ENCODE data around the gene AQP12B. TPM values are rescaled to one million over a fixed set of nuclear protein-coding genes. Genes with fewer than 3 reads are reported as not detected.
"Not testable (repeated sequence)": the region's sequence is repeated elsewhere in the genome, so short reads cannot be mapped to it uniquely, and the experiment has no call there.

Gene AQP12B
- total RNA-seq, 4 donors from 2014 or later, result not detected

- Histone ChIP-seq H3K27ac (no peak overlapping the region), H3K9me3 (peaks cover 0 to 6% of the 10 kb centered on the region in 2 donors), H3K36me3 (no peaks in the 10 kb centered on the region), H3K4me3 (no peak overlapping the region), H3K4me1 (no peaks in the 10 kb centered on the region), H3K27me3 (no peaks in the 10 kb centered on the region)
- TF ChIP-seq CTCF (IDR thresholded peaks at IDR 0.05) (no peak), POLR2A (IDR thresholded peaks at IDR 0.05) (no peak)
- no peak for DNase-seq
- intact Hi-C loops (cut with DNase I; ENCODE audit: low total_unique reads), result no loop called here
Measured at GRCh38 chr2:240664622-240665021, 18.1 kb downstream of the AQP12B start.

GRCh38 chr2:240663546-240664190 is 19.0 kb downstream of the AQP12B start:
- Histone ChIP-seq H3K4me1 (no peaks in the 10 kb centered on the region), H3K4me3 (no peak overlapping the region), H3K27me3 (no peaks in the 10 kb centered on the region), H3K9me3 (peaks cover 0 to 6% of the 10 kb centered on the region in 2 donors), H3K36me3 (no peaks in the 10 kb centered on the region), H3K27ac (no peak overlapping the region)
- no peak for DNase-seq
- TF ChIP-seq POLR2A (IDR thresholded peaks at IDR 0.05), result no peak
- TF ChIP-seq CTCF (IDR thresholded peaks at IDR 0.05), result no peak
- intact Hi-C loops (cut with DNase I; ENCODE audit: low total_unique reads), result no loop called here

- Histone ChIP-seq H3K4me3 (no peak overlapping the region), H3K27ac (no peak overlapping the region), H3K9me3 (peaks cover 0 to 6% of the 10 kb centered on the region in 2 donors), H3K4me1 (no peaks in the 10 kb centered on the region), H3K36me3 (no peaks in the 10 kb centered on the region), H3K27me3 (no peaks in the 10 kb centered on the region)
- DNase-seq, result no peak
- intact Hi-C loops (cut with DNase I; ENCODE audit: low total_unique reads), result no loop called here
- TF ChIP-seq POLR2A (IDR thresholded peaks at IDR 0.05) (no peak), CTCF (IDR thresholded peaks at IDR 0.05) (no peak)
Measured at GRCh38 chr2:240662681-240663080, 20.0 kb downstream of the AQP12B start.

GRCh38 chr2:240659883-240660282 is 22.8 kb downstream of the AQP12B start:
- H3K9me3 ChIP-seq; H3K4me1 ChIP-seq; H3K36me3 ChIP-seq; H3K27me3 ChIP-seq; H3K27ac ChIP-seq; intact Hi-C loops (cut with DNase I; ENCODE audit: low total_unique reads); H3K4me3 ChIP-seq; DNase-seq: not testable (repeated sequence)

GRCh38 chr2:240655931-240656886 is 26.5 kb downstream of the AQP12B start:
- TF ChIP-seq CTCF (IDR thresholded peaks at IDR 0.05), result no peak
- no peak for TF ChIP-seq POLR2A (IDR thresholded peaks at IDR 0.05)
- Histone ChIP-seq H3K36me3 (no peaks in the 10 kb centered on the region), H3K4me1 (no peaks in the 10 kb centered on the region), H3K9me3 (no peaks in the 10 kb centered on the region), H3K4me3 (no peak overlapping the region), H3K27me3 (no peaks in the 10 kb centered on the region), H3K27ac (no peak overlapping the region)
- no peak for DNase-seq
- intact Hi-C loops (cut with DNase I; ENCODE audit: low total_unique reads), result no loop called here

Measured in uterus (tissue), 4 donors.